ENCODE results near the gene AMOTL1.
A peak's percentile ranks its signal among the peaks of the same experiment; 100 is the strongest.
"Not testable (repeated sequence)": the region's sequence is repeated elsewhere in the genome, so short reads cannot be mapped to it uniquely, and the experiment has no call there.

AMOTL1 gene

DNA sequence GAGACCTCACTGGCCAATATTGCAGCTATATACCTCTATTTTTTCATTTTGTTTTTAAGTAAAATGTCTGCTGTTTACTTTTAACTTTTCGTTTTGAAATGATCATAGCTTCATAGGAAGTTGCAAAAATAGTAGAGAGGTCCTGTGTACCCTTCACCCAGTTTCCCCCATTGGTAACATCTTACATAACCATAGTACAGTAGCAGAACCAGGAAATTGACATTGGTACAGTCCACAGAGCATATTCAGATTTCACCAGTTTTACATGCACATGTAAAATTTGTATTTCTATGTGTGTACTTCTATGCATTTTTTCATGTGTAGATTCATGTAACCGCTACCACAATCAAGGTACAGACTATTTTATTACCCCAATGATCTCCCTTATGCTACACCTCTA lies 3.8 kb downstream of the AMOTL1 start:
- DNase-seq: no peak

DNA sequence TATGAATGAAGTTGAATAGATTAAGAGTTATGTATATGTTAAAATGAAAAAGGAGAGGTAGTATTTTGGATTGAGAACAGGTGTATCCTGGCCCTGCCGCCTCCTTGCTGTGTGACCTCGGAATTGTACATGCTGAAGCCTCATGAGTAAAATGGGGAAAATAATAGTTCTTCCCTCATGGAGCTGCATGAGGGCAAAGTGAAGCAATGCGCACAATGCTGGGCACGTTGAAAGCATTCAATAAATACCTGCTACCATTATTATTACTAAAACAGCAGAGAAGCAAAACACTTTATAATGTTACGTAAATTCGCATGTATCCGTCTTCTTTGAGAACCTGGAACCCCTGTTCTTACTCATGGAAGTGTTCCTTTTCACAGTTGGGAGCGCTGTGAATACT lies 5.7 kb downstream of the AMOTL1 start:
- no peak for DNase-seq

DNA sequence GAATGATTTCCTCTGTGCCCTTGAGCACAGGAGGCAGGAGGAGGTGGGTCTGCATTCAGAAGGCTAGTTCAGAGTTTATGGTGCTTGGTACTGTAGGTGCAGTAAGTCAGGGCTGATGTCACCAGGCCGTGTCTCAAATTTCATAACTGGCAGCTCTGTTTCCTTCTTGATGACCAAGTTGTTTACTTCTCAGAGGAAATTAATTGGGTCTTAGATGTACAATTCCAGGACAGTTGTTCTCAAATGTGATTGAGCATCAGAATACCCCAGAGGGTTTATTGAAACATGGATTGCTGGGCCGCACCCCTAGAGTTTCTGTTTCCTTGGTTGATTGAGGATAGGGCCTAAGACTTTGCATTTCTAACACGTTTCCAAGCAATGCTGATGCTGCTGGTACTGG lies 6.2 kb downstream of the AMOTL1 start:
- no peak for DNase-seq

DNA sequence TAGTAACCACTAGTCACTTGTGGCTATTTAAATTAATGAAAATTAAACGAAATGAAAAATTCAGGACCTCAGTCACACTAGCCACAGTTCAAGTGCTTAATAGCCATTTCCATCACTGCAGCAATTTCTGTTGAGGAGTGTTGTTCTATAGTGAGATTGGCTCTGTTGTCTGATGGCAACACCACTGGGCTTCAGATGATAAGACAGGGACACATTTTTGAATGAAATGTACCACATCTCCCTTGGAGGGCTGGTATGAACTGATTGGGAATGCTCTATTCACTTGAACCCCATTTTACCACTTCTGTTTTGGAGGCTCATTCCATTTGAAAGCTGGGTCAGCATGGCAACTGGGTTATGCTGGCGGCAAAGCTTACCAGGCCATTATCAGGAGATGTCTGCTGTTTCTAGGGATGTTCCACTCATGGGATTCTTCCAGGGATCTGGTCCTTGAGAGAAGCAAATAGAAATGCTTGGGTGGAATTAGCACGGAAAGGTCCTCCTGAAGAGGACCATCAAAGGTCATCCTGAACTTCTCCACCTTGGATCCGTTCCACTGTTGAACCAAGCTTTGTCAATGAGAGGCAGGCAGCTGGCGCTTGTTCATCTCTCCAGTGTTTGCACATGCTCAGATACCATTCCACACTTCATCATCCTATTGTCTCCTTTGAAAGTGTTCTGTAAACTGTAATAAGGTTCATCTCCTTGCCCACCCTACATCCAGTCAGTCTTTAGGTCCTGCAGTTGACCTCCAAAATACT lies 7.6 kb downstream of the AMOTL1 start:
- DNase-seq: no peak

DNA sequence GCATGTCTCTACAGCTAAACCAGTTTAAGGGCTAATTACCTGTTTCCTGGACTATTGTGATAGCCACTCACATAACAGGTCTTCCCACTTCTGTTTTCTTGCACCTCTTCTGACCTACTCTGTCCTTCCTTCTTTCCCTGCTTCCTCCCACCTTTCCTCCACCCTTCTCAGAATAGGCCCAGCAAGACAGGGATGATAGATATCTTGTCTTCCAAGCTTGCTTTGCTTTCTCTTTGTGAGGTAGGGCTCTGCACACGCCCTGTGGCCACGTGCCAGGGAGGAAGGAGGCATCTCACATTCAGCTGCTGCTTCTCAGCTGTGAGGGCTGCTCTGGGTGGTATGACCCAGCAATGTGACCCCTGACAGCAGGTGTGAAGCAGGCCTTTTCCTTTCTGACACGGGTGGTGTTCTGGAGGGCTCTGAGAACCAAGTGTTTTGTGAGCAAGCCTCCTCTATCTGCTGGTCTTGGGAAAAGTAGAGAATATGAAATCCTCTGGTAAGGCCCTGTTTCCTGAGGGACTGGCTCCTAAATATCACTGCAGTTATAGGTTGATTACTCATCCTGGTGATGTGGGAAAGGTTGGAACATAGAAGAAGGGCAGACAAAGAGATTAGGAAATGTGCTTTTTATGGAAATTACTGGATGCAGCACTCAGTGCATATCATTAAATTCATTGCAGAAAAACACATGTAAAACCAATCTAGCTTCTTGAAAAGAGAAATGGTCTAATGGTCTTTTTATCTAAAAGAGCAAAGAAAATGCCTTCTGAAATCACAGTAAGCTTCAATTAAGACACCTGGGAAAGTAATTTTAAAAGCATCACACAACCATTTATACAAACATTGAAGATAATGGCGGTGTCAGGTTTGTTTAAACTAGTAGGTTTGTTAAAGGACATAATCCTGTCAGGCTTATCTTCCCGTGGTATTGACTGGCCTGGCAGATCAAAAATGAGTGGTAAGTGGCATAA lies 8.5 kb downstream of the AMOTL1 start:
- DNase-seq: no peak

DNA sequence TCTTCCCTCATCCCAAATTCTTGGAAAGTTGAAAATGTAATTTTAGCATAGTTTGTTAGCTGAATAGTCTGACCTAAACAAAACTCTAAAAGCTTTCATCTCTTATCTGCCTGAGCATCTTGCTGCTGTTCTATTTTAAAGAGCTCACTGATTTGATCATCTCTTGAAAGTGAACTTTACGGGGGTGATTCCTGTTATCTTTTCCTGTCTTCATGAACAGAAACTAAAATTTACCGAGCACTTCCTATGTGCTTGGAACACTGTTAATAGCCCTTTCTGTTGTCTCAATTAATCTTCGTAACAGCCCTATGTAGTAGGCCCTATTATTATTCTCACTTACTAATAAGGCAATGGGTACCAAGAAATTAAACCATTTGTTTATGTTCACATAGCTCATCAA lies 12.3 kb downstream of the AMOTL1 start:
- DNase-seq: no peak

DNA sequence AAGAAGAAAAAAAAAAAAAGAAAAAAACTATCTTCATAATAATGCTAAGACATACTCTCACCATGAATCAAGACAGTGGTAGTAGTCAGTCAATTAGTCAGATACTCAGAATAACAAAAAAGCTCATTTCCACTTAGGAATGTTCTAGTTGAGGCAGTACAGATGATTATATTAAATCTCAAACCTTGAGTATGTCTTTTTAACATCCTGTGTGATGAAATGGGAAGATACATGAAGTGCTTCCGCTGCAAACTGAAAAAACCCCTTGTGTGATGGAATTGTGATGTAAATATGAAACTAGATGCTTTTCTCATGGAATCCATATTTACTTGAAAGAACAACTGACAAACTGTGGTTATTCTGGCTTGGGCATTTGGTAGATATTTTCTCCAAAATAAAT lies 13.7 kb downstream of the AMOTL1 start:
- no peak for DNase-seq

DNA sequence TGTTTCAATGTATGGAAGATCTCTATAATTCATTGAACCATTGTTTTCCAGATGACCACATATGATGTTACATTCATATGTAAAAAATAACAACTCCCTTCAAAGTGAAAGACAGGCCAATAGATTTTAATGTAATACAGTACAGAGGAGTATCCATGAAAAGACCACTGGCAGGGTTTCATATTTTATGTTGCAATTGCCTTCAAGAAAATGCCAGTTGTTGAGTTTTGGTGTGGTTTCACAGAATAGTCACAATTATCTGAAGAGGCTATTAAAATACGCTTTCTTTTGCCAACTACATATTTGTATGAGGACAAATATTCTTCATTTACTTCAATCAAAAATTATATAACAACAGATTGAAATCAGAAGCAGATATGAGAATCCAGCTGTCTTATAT lies 14.3 kb downstream of the AMOTL1 start:
- no peak for DNase-seq

DNA sequence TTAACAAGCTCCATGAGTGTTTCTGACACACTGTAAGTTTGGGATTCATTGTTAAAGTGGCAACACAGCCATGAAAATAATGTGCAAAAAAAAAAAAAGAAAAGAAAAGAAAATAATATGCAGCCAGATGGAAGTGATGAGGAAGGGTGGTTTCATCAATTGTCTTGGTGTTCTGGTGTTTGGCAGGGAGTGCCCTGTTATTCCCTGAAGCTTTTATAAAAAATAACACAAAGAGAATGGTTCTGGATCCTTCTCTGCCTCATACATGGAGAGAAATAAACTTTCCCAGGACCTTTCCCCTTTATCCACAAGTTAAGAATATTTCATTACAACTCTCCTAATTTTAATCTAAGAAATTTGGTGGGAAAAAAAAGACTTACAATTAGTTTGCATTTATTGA lies 16.7 kb downstream of the AMOTL1 start:
- no peak for DNase-seq

DNA sequence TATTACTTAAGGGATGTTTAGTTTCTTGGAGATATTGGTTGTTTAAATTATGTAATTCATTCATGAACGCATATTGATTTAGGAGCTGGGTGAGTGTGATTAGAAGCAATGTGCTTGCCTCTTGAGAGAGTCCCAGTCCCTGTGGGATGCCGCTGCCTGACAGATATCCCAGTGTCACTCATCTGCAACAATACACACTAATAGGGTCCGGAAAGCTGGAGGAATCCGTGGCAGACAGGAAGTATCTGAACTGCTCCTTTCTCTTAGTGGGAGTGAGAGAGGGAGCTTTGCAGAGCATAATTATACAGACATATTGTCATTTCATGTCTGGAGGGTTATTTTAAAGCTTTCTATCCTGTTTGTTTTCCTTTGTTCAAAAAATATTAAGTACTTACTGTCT lies 17.4 kb downstream of the AMOTL1 start:
- DNase-seq: no peak

DNA sequence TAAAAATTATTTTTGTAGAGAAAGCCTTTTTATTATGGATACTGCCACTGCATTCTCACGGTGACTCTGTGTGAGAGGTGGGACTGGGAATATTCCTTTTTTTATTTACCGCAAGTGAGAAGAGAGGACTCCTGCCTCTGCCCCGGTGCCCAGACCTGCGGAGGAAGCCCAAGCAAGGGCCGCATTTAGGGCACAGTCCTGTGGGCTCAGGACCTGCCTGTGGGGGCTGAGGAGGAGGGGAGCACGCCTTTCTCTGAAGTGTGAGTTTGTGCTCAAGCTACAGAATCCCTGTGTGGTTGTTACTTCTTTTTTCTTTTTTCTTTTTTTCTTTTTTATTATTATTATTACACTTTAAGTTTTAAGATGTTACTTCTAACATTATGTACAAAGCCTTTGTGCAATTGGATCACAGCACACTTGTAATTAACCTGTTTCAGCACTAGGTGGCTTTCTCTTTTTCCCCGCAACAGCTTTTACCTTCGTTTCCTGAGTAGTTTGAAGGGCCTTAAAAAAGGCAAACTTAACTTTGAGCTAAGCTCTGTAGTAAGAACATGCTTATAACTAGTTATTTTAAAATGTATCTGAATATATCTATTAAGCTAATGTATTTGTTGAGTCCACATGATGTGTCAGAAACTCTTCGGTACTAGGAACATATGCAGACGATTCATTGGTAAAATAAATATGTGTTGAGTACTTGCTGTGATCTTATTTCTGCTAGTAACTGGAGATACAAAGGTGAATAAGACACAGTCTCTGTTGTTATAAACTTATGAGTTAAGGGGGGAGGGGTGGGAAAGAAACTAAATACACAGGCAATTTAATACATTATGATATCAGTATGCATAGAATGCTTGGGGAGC lies 18.3 kb downstream of the AMOTL1 start:
- no peak for DNase-seq

DNA sequence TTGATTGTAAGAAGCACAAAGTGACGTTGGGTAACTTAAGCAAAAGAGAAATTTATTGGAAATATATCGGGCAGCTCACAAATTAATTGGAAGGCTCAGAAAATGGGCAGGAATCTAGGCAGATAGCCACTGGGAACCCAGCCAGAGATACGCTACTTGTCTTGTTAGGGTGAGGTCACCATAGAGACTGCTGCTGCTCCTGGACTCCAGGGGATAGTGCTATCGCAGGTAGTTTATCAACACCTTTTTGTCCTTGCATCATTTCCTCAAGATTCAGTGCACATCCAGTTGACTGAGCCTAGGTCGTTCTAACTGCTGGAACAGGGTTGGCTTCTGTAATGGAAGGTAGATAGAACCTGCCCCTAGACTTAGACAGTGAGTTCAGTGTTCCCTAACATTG lies 19.6 kb downstream of the AMOTL1 start:
- DNase-seq: no peak

DNA sequence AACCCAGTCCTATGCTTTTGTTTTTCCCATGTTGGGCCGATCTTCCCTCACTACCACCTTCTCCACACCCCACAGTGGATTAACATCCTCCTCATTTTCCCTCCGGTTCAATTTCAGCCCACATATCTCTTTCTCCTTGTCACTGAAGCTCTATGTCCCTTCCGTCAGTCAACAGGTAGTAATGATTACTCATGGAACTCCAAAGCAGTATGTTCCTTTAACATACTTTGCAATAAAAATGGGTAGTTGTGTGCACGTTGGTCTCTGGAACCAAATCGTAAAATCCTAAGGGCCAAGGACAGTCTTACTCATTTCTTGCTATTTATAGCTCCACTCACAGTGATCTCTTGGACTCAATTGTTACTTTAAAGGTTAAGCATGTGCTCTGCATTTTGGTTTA lies 20.2 kb downstream of the AMOTL1 start:
- no peak for DNase-seq

DNA sequence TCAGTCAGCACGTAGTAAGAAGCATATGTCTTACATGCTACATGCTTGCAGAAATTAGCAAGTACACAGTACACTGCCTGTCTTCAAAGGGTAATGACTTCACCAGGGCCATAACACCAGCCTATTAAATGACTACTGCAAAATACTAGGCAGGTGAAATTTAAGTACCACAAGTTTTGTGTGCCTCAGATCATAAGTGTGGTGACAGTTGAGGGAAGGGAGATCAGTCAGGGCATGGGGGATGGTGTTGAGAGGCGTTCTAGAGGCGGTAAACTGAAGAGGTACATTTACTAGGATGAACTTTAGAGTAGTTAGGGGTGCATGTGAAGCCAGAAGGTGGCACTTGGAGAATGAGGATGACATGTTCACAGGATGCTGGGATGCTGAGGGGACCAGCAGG lies 22.0 kb downstream of the AMOTL1 start:
- no peak for DNase-seq

DNA sequence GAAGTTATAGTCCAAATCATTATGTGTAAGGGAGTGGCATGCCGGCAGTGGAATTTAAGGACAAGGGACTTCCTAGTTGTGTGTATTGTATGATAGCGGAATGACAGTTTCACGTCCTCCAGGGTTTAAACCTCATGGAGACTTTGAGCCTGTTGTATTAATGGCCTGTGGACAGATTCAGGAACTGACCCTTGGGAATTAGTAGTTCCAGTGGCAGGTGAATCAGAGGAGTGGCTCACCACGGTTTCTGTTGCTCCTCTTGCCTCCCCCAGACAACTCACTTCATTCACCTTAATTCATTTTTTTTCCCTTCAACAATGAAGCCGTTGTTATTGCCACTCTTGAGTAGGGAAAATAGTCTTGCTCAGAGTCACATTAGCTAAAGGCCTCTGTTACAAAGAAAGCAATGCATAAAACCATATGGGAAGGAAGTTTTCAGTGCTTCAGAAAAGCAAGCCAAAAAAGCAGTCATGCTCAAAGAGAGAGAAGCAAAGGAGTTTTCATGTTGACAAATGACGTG lies 22.6 kb downstream of the AMOTL1 start:
- no peak for DNase-seq

DNA sequence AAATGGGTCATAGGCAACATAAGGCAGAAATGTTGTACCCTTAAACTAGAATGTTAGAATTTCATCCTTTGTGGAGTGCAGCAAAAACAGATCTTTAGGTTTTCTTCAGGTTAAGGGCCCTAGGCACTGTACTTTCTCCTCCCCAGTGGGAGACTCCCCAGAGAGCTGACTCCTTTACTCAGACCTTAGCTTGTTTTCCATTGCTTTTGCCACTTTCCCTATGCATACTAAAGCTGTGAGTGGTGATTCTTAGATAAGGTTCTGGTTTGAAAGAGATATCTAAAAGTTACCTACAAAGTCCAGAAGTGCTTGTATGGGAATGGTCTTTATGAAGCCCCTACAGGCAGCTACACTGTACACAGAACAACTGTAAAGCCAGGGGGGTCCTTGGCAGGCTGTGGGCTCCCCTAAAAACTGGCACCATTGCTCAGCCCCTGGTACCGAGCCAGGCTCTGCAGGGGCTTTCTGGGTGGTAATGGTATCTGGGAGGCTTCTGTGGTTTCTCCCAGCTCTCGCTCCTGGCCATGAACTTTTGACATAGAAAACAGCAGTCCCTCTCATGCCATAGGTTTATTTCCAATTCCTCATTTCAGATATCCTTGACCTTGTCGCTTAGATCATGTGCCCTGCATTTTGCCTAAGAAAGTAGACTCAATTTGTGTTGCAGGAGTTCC lies 23.2 kb downstream of the AMOTL1 start:
- DNase-seq: no peak

DNA sequence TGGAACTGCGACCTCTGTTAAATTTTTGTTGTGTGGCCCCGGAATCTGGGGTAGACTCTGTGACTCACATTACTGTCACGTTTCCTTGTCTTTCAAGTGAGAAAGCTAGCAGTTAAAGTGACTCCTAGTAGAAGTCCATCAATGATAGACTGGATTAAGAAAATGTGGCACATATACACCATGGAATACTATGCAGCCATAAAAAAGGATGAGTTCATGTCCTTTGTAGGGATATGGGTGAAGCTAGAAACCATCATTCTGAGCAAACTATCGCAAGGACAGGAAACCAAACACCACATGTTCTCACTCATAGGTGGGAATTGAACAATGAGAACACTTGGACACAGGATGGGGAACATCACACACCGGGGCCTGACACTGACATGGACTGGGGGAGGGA lies 23.8 kb downstream of the AMOTL1 start:
- DNase-seq: not testable (repeated sequence)

DNA sequence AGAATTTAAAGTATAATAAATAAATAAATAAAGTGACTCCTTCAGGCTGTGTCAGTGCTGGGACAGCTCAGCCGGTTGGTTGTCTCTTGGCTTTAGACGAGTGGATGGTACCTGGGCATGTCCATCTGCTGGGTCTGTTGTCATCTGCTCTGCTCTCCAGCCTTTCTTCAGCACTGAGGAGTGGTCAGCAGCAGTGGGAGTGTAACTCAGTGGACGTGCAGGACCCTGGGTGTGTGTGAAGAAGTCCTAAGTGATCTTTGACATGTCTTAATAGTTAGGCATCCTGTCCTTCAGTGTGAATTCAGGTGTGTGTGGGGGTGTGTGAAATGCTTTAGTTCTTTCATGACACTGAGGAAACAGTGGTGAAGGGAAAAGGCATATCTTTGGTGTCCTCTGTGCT lies 24.3 kb downstream of the AMOTL1 start:
- DNase-seq: no peak

DNA sequence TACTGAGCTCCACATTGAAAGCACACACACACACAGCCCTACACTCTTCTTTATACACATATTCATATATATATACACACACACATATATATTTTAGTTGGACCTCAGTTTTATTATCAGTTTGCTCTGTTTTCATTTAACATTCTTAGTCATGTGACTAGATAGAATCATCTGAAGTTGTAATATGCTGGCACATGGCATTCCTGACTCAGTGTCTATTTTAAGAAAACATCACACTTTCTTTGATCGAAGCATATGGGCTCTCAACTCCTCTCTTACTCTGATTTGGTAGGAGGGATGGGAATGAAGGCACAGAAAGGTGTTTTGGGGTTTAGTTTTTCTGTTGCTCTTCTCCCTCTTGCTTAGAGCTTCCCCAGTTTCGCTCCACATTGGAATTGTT lies 24.8 kb downstream of the AMOTL1 start:
- no peak for DNase-seq

DNA sequence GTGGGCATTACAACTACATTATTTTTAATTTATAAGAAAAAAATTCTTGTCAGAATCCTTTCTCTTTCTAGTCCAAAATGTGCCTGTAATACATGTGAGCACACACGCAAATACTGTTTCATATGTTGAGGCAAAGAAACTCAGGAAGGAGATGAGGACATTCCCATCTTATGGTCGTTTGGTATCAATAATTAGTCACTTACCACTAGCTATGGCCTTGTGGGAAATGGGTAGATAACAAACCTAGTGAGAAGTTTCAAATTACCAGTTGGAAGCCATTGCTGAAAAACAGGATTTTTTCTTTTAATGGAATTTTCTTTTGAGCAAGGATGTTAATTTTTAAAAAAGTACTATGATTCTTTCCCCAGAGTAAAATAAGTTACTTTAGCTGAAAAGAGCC lies 25.7 kb downstream of the AMOTL1 start:
- no peak for DNase-seq

DNA sequence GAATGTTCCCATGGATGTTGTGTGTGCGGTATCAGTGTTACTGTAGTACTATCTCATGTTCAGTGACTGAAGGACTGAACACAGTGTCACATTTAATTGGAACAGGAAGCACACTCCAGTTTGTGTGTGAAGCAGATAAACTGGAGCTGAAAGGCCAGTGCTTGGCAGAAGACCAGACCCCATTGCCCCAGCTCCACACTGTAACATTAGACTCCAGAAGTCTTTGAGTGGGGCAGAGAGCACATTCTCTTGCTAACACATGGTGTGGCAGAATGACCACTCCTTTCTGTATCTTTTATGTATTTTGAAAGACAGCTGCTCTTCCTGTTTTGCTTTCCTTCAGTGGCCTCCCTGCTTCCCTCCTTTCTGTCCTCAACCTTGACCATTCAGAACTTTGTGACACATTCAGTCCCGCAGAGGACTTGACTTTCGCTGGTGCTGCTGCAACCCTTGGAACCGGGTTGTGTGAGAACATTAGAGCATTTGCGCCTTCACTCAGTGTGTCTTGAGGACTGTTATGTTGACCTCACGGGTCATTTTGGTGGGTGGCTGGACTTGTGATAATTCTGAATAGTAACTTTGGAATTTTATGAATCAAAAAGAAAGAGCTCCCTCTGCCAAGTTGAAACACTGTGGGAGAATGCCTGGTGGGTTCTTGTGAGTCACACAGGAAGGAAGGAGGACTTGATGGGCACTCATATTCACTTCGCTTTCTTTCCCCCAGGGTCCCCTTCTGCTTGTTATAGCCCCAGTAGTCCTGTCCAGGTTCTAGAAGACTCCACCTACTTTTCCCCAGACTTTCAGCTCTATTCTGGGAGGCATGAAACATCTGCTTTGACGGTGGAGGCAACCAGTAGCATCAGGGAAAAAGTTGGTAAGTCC lies 26.4 kb downstream of the AMOTL1 start:
- DNase-seq: peak; percentile 12
